AG08396 (cell line): ENCODE results near the gene SUSD3.

Experiments
- DNase-seq: peaks from one replicate; pipeline ENCODE4 v3.0.0; 2012; ENCODE audit warnings: low spot score, mixed read lengths

The SUSD3 gene

GRCh38 chr9:93052791-93053540, 5.5 kb upstream of the SUSD3 start:
- no peak for DNase-seq

GRCh38 chr9:93053781-93054331, 4.6 kb upstream of the SUSD3 start:
- DNase-seq, result no peak

- DNase-seq, result no peak
These were observed 3.5 kb upstream of the SUSD3 start for GRCh38 chr9:93054758-93055704.

- no peak for DNase-seq
These were observed 1.3 kb upstream of the SUSD3 start for GRCh38 chr9:93057042-93057702.

GRCh38 chr9:93057703-93058354, 672 bp upstream of the SUSD3 start:
- no peak for DNase-seq

- DNase-seq, result no peak
These were observed 662 bp downstream of the SUSD3 start for GRCh38 chr9:93059011-93059714.

- DNase-seq, result no peak
These were observed 1.4 kb downstream of the SUSD3 start for GRCh38 chr9:93059715-93060578.

GRCh38 chr9:93060746-93061259, 2.3 kb downstream of the SUSD3 start:
- peak; percentile 82 for DNase-seq

- no peak for DNase-seq
These were observed 2.8 kb downstream of the SUSD3 start for GRCh38 chr9:93061260-93061751.

- DNase-seq, result no peak
These were observed 3.6 kb downstream of the SUSD3 start for GRCh38 chr9:93061791-93062763.

- DNase-seq, result no peak
These were observed 6.1 kb downstream of the SUSD3 start for GRCh38 chr9:93064392-93065134.

GRCh38 chr9:93065135-93065720, 6.7 kb downstream of the SUSD3 start:
- no peak for DNase-seq

- DNase-seq, result no peak
These were observed 8.6 kb downstream of the SUSD3 start for GRCh38 chr9:93066978-93067603.

- no peak for DNase-seq
These were observed 10.5 kb downstream of the SUSD3 start for GRCh38 chr9:93068956-93069355.

- DNase-seq, result peak; percentile 67
These were observed 13.0 kb downstream of the SUSD3 start for GRCh38 chr9:93071464-93071863.

GRCh38 chr9:93072383-93072795, 13.9 kb downstream of the SUSD3 start:
- peak; percentile 53 for DNase-seq
